Parathyroid adenoma (tissue), 2 donors: ENCODE measurements around the gene HNMT.

Experiments used
- H2AFZ ChIP-seq: fragments of 300-600 bp; sonication (generic); one replicate; pipeline ENCODE4 v1.7.0; 2017; ENCODE audit warnings: antibody characterized with exemption, mild to moderate bottlenecking
- H3K27ac ChIP-seq: fragments of 300-600 bp; sonication (generic); one replicate; pipeline ENCODE4 v1.7.0; 2017
- H3K27me3 ChIP-seq: fragments of 300-600 bp; sonication (generic); one replicate; pipeline ENCODE4 v1.7.0; 2017; ENCODE audit warnings: low read length; ENCODE audit not compliant: control insufficient read depth, insufficient read depth
- H3K36me3 ChIP-seq: fragments of 300-600 bp; sonication (generic); one replicate; pipeline ENCODE4 v1.7.0; 2017; ENCODE audit warnings: low read length; ENCODE audit not compliant: control insufficient read depth, insufficient read depth
- H3K4me1 ChIP-seq: fragments of 300-600 bp; sonication (generic); one replicate; pipeline ENCODE4 v1.7.0; 2017; ENCODE audit warnings: control low read depth
- H3K4me2 ChIP-seq: fragments of 300-600 bp; sonication (generic); one replicate; pipeline ENCODE4 v1.7.0; 2017; ENCODE audit warnings: low read length
- H3K4me3 ChIP-seq: fragments of 300-600 bp; sonication (generic); one replicate; pipeline ENCODE4 v1.7.0; 2017; ENCODE audit warnings: low read depth, low read length
- H3K79me2 ChIP-seq: fragments of 300-600 bp; sonication (generic); one replicate; pipeline ENCODE4 v1.7.0; 2017; ENCODE audit warnings: control low read depth
- H3K9ac ChIP-seq: fragments of 300-600 bp; sonication (generic); one replicate; pipeline ENCODE4 v1.7.0; 2017; ENCODE audit warnings: mild to moderate bottlenecking
- H3K9me3 ChIP-seq: fragments of 300-600 bp; sonication (generic); one replicate; pipeline ENCODE4 v1.7.0; 2017; ENCODE audit warnings: low read length; ENCODE audit not compliant: control insufficient read depth
- TF ChIP-seq, protein P1 (sequence below): fragments of 300-600 bp; sonication (generic); IDR thresholded peaks from one replicate; pipeline ENCODE4 v1.7.0; 2017; ENCODE audit warnings: antibody characterized with exemption, mild to moderate bottlenecking
- donor health status: primary hyperparathyroidism.

HNMT gene

DNA sequence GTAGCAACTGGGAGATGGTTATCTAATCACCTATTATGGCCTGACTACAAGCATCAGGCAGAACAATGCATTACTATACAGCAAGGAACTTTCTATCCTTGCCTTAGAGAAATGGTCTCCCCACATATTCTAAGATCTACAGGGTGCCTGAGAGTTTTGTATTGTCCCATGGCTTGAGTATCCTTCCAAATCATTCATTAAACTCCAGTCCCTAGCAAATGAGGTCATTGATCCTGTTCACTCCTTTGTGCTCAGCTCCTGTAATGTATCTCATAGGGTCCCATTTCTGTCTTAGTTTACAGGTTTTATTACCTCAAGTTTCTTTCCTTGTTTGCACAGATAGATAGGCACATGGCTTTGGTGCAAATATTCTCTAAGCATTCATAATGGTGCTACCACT, 9.0 kb downstream of the HNMT start:
- H3K9ac ChIP-seq = no peak overlapping the region
- H3K27me3 ChIP-seq = no peaks in the 10 kb centered on the region
- H3K4me1 ChIP-seq = peaks cover 22% of the 10 kb centered on the region
- no peak overlapping the region for H2AFZ ChIP-seq
- H3K9me3 ChIP-seq = no peaks in the 10 kb centered on the region
- no peaks in the 10 kb centered on the region for H3K36me3 ChIP-seq
- H3K4me2 ChIP-seq = no peak overlapping the region
- no peak overlapping the region for H3K4me3 ChIP-seq
- TF ChIP-seq, protein P1, sequence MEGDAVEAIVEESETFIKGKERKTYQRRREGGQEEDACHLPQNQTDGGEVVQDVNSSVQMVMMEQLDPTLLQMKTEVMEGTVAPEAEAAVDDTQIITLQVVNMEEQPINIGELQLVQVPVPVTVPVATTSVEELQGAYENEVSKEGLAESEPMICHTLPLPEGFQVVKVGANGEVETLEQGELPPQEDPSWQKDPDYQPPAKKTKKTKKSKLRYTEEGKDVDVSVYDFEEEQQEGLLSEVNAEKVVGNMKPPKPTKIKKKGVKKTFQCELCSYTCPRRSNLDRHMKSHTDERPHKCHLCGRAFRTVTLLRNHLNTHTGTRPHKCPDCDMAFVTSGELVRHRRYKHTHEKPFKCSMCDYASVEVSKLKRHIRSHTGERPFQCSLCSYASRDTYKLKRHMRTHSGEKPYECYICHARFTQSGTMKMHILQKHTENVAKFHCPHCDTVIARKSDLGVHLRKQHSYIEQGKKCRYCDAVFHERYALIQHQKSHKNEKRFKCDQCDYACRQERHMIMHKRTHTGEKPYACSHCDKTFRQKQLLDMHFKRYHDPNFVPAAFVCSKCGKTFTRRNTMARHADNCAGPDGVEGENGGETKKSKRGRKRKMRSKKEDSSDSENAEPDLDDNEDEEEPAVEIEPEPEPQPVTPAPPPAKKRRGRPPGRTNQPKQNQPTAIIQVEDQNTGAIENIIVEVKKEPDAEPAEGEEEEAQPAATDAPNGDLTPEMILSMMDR = no peak
- no peaks in the 10 kb centered on the region for H3K79me2 ChIP-seq
- peak overlapping the region; percentile 91 for H3K27ac ChIP-seq

DNA sequence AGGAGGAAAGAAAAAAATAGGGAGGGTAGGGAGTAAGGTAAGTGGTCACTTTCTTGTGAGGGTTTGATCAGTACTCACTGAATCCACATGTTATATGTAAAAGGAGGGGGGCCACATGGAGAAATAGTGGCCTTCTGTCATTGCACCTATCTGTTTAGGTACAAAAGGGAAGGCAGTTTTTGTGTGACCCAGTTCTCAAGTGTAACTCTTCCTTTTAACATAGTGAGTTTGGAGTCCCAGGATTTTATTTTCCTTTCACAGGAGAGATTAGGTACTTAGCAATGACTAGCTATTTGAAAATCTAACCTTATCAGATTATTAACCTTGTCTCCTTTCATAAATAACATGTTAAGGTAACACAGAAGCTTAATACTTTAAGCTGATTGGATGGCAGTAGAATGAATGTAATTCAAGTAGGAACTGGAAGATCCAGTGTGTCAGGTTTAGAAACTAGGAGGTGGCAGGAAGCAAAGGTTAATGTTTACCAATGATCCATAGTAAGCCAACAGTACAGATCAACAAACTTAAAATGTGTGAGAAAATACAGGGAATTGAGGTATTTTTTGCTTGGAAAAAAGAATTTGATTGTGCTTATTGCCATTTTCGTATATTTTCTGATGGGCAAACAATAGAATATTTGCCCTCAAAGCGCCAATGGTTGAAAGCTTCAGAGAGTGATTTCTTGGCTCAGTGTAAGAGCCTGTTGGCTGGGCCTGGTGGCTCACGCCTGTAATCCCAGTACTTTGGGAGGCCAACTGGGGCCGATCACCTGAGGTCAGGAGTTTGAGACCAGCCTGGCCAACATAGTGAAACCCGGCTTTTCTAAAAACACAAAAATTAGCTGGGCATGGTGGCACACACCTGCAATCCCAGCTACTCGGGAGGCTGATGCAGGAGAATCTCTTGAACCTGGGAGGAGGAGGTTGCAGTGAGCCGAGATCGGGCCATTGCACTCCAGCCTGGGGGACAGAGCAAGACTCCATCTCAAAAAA, 11.3 kb downstream of the HNMT start:
- TF ChIP-seq, protein P1 = no peak
- no peaks in the 10 kb centered on the region for H3K9me3 ChIP-seq
- peaks cover 22% of the 10 kb centered on the region for H3K4me1 ChIP-seq
- no peak overlapping the region for H3K9ac ChIP-seq
- no peaks in the 10 kb centered on the region for H3K36me3 ChIP-seq
- H2AFZ ChIP-seq = peak overlapping the region; percentile 20
- H3K79me2 ChIP-seq = no peaks in the 10 kb centered on the region
- no peaks in the 10 kb centered on the region for H3K27me3 ChIP-seq
- H3K4me2 ChIP-seq = peak overlapping the region; percentile 37
- H3K4me3 ChIP-seq = peak overlapping the region; percentile 11
- peak overlapping the region; percentile 91 for H3K27ac ChIP-seq

DNA sequence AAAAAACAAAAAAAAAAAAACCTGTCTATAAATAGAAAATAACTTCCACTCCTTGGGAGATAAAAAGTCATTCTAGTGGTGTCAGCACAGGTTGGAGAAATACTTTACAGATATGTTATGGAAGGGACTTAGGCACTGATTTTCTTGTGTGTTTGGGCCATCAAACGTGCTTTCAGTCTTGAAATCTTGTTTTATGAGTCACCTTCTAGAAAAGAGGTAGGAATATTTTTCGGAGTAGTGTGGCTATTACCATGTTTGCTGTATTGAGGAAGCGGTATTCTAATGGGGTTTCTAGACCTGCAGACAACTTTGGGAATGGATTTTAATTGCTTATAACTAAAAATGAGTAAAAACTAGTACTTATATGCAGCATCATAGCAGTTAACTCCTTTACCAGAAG, 12.0 kb downstream of the HNMT start:
- no peak overlapping the region for H3K4me3 ChIP-seq
- H3K27me3 ChIP-seq = no peaks in the 10 kb centered on the region
- H3K9ac ChIP-seq = no peak overlapping the region
- no peaks in the 10 kb centered on the region for H3K36me3 ChIP-seq
- H3K4me2 ChIP-seq = no peak overlapping the region
- no peak overlapping the region for H2AFZ ChIP-seq
- no peaks in the 10 kb centered on the region for H3K79me2 ChIP-seq
- no peaks in the 10 kb centered on the region for H3K9me3 ChIP-seq
- TF ChIP-seq, protein P1 = no peak
- H3K4me1 ChIP-seq = peaks cover 22% of the 10 kb centered on the region
- peak overlapping the region; percentile 91 for H3K27ac ChIP-seq

DNA sequence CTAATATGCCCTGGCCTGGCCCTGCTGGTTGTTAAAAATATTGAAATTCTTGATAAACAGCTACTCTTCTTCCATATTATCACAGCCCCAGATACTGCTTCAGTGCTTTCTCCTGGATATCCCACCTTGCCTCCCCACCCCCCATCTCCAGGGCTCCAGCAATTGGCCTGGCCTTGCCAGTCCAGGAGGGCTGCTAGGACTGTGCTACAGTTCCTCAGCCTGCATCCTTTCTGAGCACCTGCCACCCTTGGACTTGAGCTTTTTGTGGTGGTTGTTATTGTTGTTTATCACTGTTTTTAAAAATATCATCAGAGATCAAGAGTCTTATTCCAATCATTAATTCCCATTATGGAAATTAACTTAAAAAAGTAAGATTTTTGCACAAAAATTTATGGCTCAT, 13.5 kb downstream of the HNMT start:
- no peaks in the 10 kb centered on the region for H3K27me3 ChIP-seq
- no peak overlapping the region for H3K4me2 ChIP-seq
- no peak overlapping the region for H3K4me3 ChIP-seq
- H2AFZ ChIP-seq = no peak overlapping the region
- TF ChIP-seq, protein P1 = no peak
- no peaks in the 10 kb centered on the region for H3K36me3 ChIP-seq
- peaks cover 22% of the 10 kb centered on the region for H3K4me1 ChIP-seq
- no peaks in the 10 kb centered on the region for H3K79me2 ChIP-seq
- no peak overlapping the region for H3K9ac ChIP-seq
- H3K27ac ChIP-seq = peak overlapping the region; percentile 48
- no peaks in the 10 kb centered on the region for H3K9me3 ChIP-seq
